Measurements from ENCODE around the gene DSCAM. TPM values are rescaled to one million over a fixed set of nuclear protein-coding genes. Genes with fewer than 3 reads are reported as not detected.
A peak's percentile ranks its signal among the peaks of the same experiment; 100 is the strongest.

Gene DSCAM
- total and polyA plus RNA-seq, 12 donors: under 0.01 to 0.11 (median 0.07) TPM; not detected in 5

GRCh38 chr21:40474513-40474912 is 372.4 kb downstream of the DSCAM start:
- Histone ChIP-seq H3K27ac (no peak overlapping the region), H3K9me3 (replicated peaks in 1 of 3) (no peaks in the 10 kb centered on the region), H3K36me3 (replicated peaks in 1 of 2) (no peaks in the 10 kb centered on the region), H3K27me3 (peaks cover 3% of the 10 kb centered on the region), H3K4me3 (no peak overlapping the region), H3K4me1 (replicated peaks in 1 of 2) (no peaks in the 10 kb centered on the region)
- TF ChIP-seq CTCF (IDR thresholded peaks at IDR 0.05): no peak
- intact Hi-C loops (cut with DNase I): no loop called here
- no peak for DNase-seq
- WGBS, 4 donors: 46 to 56% (median 55%) methylated on average over 15 of the region's 15 CpGs

- no peak for TF ChIP-seq CTCF (IDR thresholded peaks at IDR 0.05)
- no peak for TF ChIP-seq POLR2A (IDR thresholded peaks at IDR 0.05)
- 51 to 64% (median 59%) methylated on average over 4 of the region's 4 CpGs for WGBS, 4 donors
- Histone ChIP-seq H3K36me3 (replicated peaks in 1 of 2) (no peaks in the 10 kb centered on the region), H3K27me3 (no peaks in the 10 kb centered on the region), H3K4me1 (replicated peaks in 1 of 2) (no peaks in the 10 kb centered on the region), H3K27ac (no peak overlapping the region), H3K4me3 (no peak overlapping the region), H3K9me3 (replicated peaks in 1 of 3) (no peaks in the 10 kb centered on the region)
- intact Hi-C loops (cut with DNase I): no loop called here
- no peak for DNase-seq
These were observed 374.9 kb downstream of the DSCAM start for GRCh38 chr21:40472013-40472412.

- intact Hi-C loops (cut with DNase I): no loop called here
- 27 to 52% (median 33%) methylated on average over 2 of the region's 2 CpGs for WGBS, 4 donors
These were observed 375.9 kb downstream of the DSCAM start for GRCh38 chr21:40471103-40471502.

GRCh38 chr21:40466893-40467483 is 380.0 kb downstream of the DSCAM start:
- Histone ChIP-seq H3K36me3 (replicated peaks in 1 of 2) (no peaks in the 10 kb centered on the region), H3K4me3 (no peak overlapping the region), H3K9me3 (replicated peaks in 1 of 3) (no peaks in the 10 kb centered on the region), H3K27ac (no peak overlapping the region), H3K27me3 (no peaks in the 10 kb centered on the region), H3K4me1 (replicated peaks in 1 of 2) (no peaks in the 10 kb centered on the region)
- DNase-seq: peak in 1 of 7 donors; percentile 8
- intact Hi-C loops (cut with DNase I): loop anchor here in 1 of 2 donors (10.0 kb wide), 1 partner anchor 608 kb away; no protein-coding TSS in a partner anchor
- TF ChIP-seq CTCF (IDR thresholded peaks at IDR 0.05) (peak; percentile 8 to 45 (median 28)), POLR2A (IDR thresholded peaks at IDR 0.05) (no peak)
- whole genome bisulfite sequencing, 4 donors: 74 to 93% (median 85%) methylated on average over 1 of the region's 1 CpG

More at GRCh38 chr21:40471103-40471502, 375.9 kb downstream of the DSCAM start:
- H3K36me3 ChIP-seq (replicated peaks in 1 of 2): no peaks in the 10 kb centered on the region
- no peak overlapping the region for H3K27ac ChIP-seq
- TF ChIP-seq POLR2A (IDR thresholded peaks at IDR 0.05) (no peak), CTCF (IDR thresholded peaks at IDR 0.05) (no peak)
- H3K4me3 ChIP-seq: no peak overlapping the region
- peak in 1 of 7 donors; percentile 2 for DNase-seq
- no peaks in the 10 kb centered on the region for H3K4me1 ChIP-seq (replicated peaks in 1 of 2)
- H3K27me3 ChIP-seq: no peaks in the 10 kb centered on the region
- no peaks in the 10 kb centered on the region for H3K9me3 ChIP-seq (replicated peaks in 1 of 3)
